AG04449 (cell line): ENCODE results near the gene DLG4.
"Not testable (repeated sequence)": the region's sequence is repeated elsewhere in the genome, so short reads cannot be mapped to it uniquely, and the experiment has no call there.

Experiments
- CTCF ChIA-PET: fragments of 350-600 bp; formaldehyde crosslinking; extraction: SDS; loops from one replicate; lab custom pipeline; 2021; ENCODE audit warnings: antibody characterized with exemption; lab: Yijun Ruan, JAX
- POLR2A ChIA-PET: fragments of 400-600, 350-600 bp; formaldehyde crosslinking; extraction: SDS; loops from one replicate; lab custom pipeline; 2020; ENCODE audit warnings: antibody characterized with exemption, inconsistent platforms; lab: Yijun Ruan, JAX
- DNase-seq: peaks from one replicate; pipeline ENCODE4 v3.0.0-alpha.2; 2010; ENCODE audit warnings: low read depth, low spot score
- H3K4me3 ChIP-seq: 2 replicates; pipeline ENCODE4 v1.5.1; 2011; ENCODE audit warnings: low read depth, mild to moderate bottlenecking, control low read depth, low read length
- TF ChIP-seq, protein P1 (sequence below): IDR thresholded peaks from one replicate; pipeline ENCODE4 v1.5.1; 2011; ENCODE audit warnings: mild to moderate bottlenecking, moderate library complexity, low read length, control low read depth, inconsistent platforms; ENCODE audit not compliant: insufficient read depth; ENCODE audit errors: missing control alignments

Gene DLG4

DNA sequence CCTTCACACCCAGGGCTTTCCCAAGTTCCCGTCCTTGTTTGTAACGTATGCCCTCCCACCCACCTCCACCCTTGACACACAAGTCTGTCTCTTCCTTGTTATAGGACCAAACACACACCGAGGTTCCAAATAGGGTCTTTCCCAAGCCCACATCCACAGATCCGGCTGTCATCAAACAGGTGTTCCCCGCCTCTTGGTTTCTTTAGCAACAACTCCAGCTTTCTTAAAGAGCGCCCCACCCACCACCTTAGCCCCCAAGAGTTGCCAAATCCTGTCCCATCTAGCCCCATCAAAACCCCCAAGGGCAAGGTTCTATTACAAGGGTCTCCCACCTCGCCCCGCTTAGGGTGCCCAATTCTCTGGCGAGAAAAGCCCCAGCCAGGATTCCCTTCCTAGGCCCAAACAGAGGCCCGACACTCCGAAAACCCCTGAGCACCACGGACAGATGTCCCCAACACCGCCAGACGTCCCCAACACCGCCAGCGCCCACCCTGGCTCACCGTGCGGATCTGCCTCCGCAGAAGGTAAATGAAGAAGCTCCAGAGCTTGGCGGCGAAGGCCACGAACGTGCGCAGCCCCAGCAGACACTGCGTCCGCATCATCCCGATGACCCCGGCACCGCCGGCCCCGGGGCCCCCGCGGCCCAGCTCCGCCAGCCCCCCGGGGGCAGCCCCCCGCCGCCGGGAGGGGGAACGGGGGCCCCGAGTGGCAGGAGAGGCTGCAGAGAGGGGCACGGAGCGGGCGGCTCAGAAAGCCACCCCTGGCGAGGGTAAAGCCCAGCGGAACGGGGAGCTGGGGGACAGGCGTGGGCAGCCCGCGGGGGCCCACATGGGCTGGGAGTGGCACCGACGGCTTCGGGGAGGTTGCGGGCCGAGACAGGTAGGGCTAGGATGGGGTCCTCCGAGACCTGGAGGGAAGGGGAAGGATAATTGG lies 31.3 kb upstream of the DLG4 start:
- no peak for DNase-seq
- CTCF ChIA-PET, result interaction anchor here (0.8 to 1.3 kb wide), 5 partner anchors 10 to 310 kb away, joined by 3 to 5 read pairs (median 3); no protein-coding TSS in a partner anchor
- peak overlapping the region; percentile 88 for H3K4me3 ChIP-seq
- TF ChIP-seq, protein P1, sequence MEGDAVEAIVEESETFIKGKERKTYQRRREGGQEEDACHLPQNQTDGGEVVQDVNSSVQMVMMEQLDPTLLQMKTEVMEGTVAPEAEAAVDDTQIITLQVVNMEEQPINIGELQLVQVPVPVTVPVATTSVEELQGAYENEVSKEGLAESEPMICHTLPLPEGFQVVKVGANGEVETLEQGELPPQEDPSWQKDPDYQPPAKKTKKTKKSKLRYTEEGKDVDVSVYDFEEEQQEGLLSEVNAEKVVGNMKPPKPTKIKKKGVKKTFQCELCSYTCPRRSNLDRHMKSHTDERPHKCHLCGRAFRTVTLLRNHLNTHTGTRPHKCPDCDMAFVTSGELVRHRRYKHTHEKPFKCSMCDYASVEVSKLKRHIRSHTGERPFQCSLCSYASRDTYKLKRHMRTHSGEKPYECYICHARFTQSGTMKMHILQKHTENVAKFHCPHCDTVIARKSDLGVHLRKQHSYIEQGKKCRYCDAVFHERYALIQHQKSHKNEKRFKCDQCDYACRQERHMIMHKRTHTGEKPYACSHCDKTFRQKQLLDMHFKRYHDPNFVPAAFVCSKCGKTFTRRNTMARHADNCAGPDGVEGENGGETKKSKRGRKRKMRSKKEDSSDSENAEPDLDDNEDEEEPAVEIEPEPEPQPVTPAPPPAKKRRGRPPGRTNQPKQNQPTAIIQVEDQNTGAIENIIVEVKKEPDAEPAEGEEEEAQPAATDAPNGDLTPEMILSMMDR, result no peak
- POLR2A ChIA-PET, result interaction anchor here (0.9 to 1.5 kb wide), 4 partner anchors 8 to 12 kb away, joined by 3 to 7 read pairs (median 5); partner anchors contain the start of genes GABARAP and PHF23

GRCh38 chr17:7249830-7250229 lies 30.2 kb upstream of the DLG4 start:
- H3K4me3 ChIP-seq, result peak overlapping the region; percentile 88
- POLR2A ChIA-PET, result interaction anchor here (1.5 kb wide), 1 partner anchor 9 kb away, joined by 4 read pairs; no protein-coding TSS in a partner anchor
- TF ChIP-seq, protein P1, result no peak
- CTCF ChIA-PET, result interaction anchor here (1.5 to 1.6 kb wide), 2 partner anchors 46 to 204 kb away, joined by 4 to 5 read pairs; no protein-coding TSS in a partner anchor
- no peak for DNase-seq

GRCh38 chr17:7249214-7249613 lies 29.6 kb upstream of the DLG4 start:
- H3K4me3 ChIP-seq, result no peak overlapping the region
- ChIA-PET CTCF (interaction anchor here (1.0 to 1.6 kb wide), 3 partner anchors 47 to 204 kb away, joined by 4 to 5 read pairs (median 4); partner anchors contain the start of gene KCTD11), POLR2A (interaction anchor here (1.5 kb wide), 1 partner anchor 8 kb away, joined by 4 read pairs; no protein-coding TSS in a partner anchor)
- TF ChIP-seq, protein P1, result no peak
- DNase-seq, result no peak

DNA sequence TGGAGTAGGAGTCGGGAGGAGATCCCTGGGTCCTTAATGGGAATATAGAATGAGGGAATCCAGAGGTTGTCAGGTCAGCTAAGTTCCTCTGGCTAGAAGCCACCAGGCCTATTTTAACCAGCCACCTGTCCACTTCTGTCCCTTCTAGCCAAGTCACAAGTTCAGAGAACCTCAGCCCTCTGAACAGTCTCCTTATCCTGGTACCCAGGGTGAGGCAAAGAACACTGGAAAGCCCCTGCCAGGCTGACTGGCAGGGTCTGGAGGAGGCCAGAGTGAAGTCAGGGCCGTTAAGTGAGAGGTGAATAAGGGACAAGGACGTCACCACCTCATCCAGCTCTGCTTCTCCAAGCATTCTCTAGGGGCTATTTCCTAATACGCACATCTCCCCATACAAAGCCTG lies 29.2 kb upstream of the DLG4 start:
- TF ChIP-seq, protein P1, result no peak
- no peak overlapping the region for H3K4me3 ChIP-seq
- POLR2A ChIA-PET, result no interaction called here
- CTCF ChIA-PET, result interaction anchor here (1.0 to 1.6 kb wide), 3 partner anchors 47 to 203 kb away, joined by 4 to 5 read pairs (median 4); partner anchors contain the start of gene KCTD11
- DNase-seq, result no peak

GRCh38 chr17:7246779-7247178 lies 27.1 kb upstream of the DLG4 start:
- CTCF ChIA-PET, result no interaction called here
- H3K4me3 ChIP-seq, result no peak overlapping the region
- POLR2A ChIA-PET, result no interaction called here
- DNase-seq, result no peak
- TF ChIP-seq, protein P1, result no peak

- POLR2A ChIA-PET, result interaction anchor here (2.0 kb wide), 1 partner anchor 24 kb away, joined by 11 read pairs; the partner anchor contains the start of genes ACADVL and DLG4
- CTCF ChIA-PET, result interaction anchor here (1.2 to 2.6 kb wide), 2 partner anchors 23 to 52 kb away, joined by 3 to 12 read pairs; no protein-coding TSS in a partner anchor
- DNase-seq, H3K4me3 ChIP-seq: not testable (repeated sequence)
Observed at GRCh38 chr17:7243838-7244237, 24.2 kb upstream of the DLG4 start.
